Hematopoietic multipotent progenitor cell treated with erythropoietin and hydrocortisone succinate and interleukin-3 and kit ligand, for 4 days (in vitro differentiated cells): ENCODE measurements around the gene ELOVL1.
"Not testable (repeated sequence)": the region's sequence is repeated elsewhere in the genome, so short reads cannot be mapped to it uniquely, and the experiment has no call there.

Experiments
- DNase-seq: peaks from one replicate; pipeline ENCODE4 v3.0.0-alpha.2; 2015

Gene ELOVL1

GRCh38 chr1:43367904-43368645, at the start of gene ELOVL1:
ELOVL1 (minus strand) TSS chr1:43368011; CDS start chr1:43365609, 2,402 bp downstream.
- peak; percentile 97 for DNase-seq

GRCh38 chr1:43415901-43416300, 48.1 kb upstream of the ELOVL1 start:
- no peak for DNase-seq

- DNase-seq: peak; percentile 91
Observed at GRCh38 chr1:43414634-43415223, 46.9 kb upstream of the ELOVL1 start.

GRCh38 chr1:43413426-43413825, 45.6 kb upstream of the ELOVL1 start:
- not testable (repeated sequence) for DNase-seq

GRCh38 chr1:43410571-43410970, 42.8 kb upstream of the ELOVL1 start:
- no peak for DNase-seq

GRCh38 chr1:43405876-43406234, 38.0 kb upstream of the ELOVL1 start:
- DNase-seq: no peak

- peak; percentile 95 for DNase-seq
Observed at GRCh38 chr1:43405219-43405875, 37.5 kb upstream of the ELOVL1 start.

- no peak for DNase-seq
Observed at GRCh38 chr1:43404353-43404752, 36.5 kb upstream of the ELOVL1 start.

GRCh38 chr1:43402089-43402865, 34.5 kb upstream of the ELOVL1 start:
- peak; percentile 30 for DNase-seq

GRCh38 chr1:43400441-43400840, 32.6 kb upstream of the ELOVL1 start:
- DNase-seq: not testable (repeated sequence)

- DNase-seq: peak; percentile 58
Observed at GRCh38 chr1:43398227-43398626, 30.4 kb upstream of the ELOVL1 start.

GRCh38 chr1:43396059-43396458, 28.2 kb upstream of the ELOVL1 start:
- no peak for DNase-seq

- no peak for DNase-seq
Observed at GRCh38 chr1:43395523-43395922, 27.7 kb upstream of the ELOVL1 start.

- DNase-seq: no peak
Observed at GRCh38 chr1:43392702-43393101, 24.9 kb upstream of the ELOVL1 start.

- DNase-seq: peak; percentile 97
Observed at GRCh38 chr1:43389326-43390313, 21.8 kb upstream of the ELOVL1 start, which contains the start of the genes MED8 and SZT2. MED8 (minus strand) TSS chr1:43389800; CDS start chr1:43389764, 36 bp downstream. SZT2 (plus strand) TSS chr1:43389899; CDS start chr1:43389969, 70 bp downstream.

- DNase-seq: no peak
Observed at GRCh38 chr1:43388613-43389012, 20.8 kb upstream of the ELOVL1 start.

- DNase-seq: no peak
Observed at GRCh38 chr1:43387976-43388599, 20.3 kb upstream of the ELOVL1 start.

- no peak for DNase-seq
Observed at GRCh38 chr1:43386676-43387075, 18.9 kb upstream of the ELOVL1 start.

GRCh38 chr1:43383449-43383848, 15.6 kb upstream of the ELOVL1 start:
- peak; percentile 11 for DNase-seq

- DNase-seq: no peak
Observed at GRCh38 chr1:43382027-43382779, 14.4 kb upstream of the ELOVL1 start.

GRCh38 chr1:43381612-43382011, 13.8 kb upstream of the ELOVL1 start:
- DNase-seq: peak; percentile 42
